Uterus (tissue), 4 donors: ENCODE data around the gene PIK3CD. TPM values are rescaled to one million over a fixed set of nuclear protein-coding genes. Genes with fewer than 3 reads are reported as not detected.
"Not testable (repeated sequence)": the region's sequence is repeated elsewhere in the genome, so short reads cannot be mapped to it uniquely, and the experiment has no call there.

Experiments
- DNase-seq, 2 donors: peaks; one replicate each; pipeline ENCODE4 v3.0.0-alpha.2; 2019 to 2020
- H3K27ac ChIP-seq, 2 donors: fragments of 200-600 bp; sonication (generic); 1 replicate in 1 of 2; 2 replicates in 1 of 2; pipeline ENCODE4 v1.5.1; 2016 to 2018
- H3K27me3 ChIP-seq, 2 donors: fragments of 200-600 bp; sonication (generic); one replicate each; pipeline ENCODE4 v1.5.1; 2018 to 2019; ENCODE audit warnings: control low read depth in 1 of 2
- H3K36me3 ChIP-seq, 2 donors: fragments of 200-600 bp; sonication (generic); one replicate each; pipeline ENCODE4 v1.5.1; 2019; ENCODE audit warnings: control low read depth in 1 of 2
- H3K4me1 ChIP-seq, 2 donors: fragments of 200-600 bp; sonication (generic); one replicate each; pipeline ENCODE4 v1.5.1; 2018 to 2019; ENCODE audit warnings: control low read depth in 1 of 2
- H3K4me3 ChIP-seq, 2 donors: fragments of 200-600 bp; sonication (generic); 1 replicate in 1 of 2; 2 replicates in 1 of 2; pipeline ENCODE4 v1.5.1; 2018 to 2019; ENCODE audit warnings: mild to moderate bottlenecking in 1 of 2
- H3K9me3 ChIP-seq, 2 donors: fragments of 200-600 bp; sonication (generic); one replicate each; pipeline ENCODE4 v1.5.1; 2019; ENCODE audit warnings: control low read depth in 1 of 2
- POLR2A ChIP-seq, 2 donors: fragments of 450-650 bp; IDR thresholded peaks; one replicate each; pipeline ENCODE4 v1.6.1; 2016; ENCODE audit warnings: antibody characterized with exemption in 2 of 2, mild to moderate bottlenecking in 1 of 2, moderate library complexity in 1 of 2
- intact Hi-C: fragments of 100-400 bp; cut with DNase I; formaldehyde crosslinking; loops from one replicate; pipeline ENCODE4 v1.15.1; 2023; ENCODE audit warnings: low total_unique reads
- total RNA-seq, 4 donors: library from RNA; depleted of rRNA in 3 of 4; stranded (reverse); fragments of >200 nt in 3 of 4; gene quantifications; one replicate each; pipeline versions ENCODE4 v1.1.0 to v1.2.4, GENCODE V29; 2014 to 2023
- TF ChIP-seq, protein P1 (sequence below), 4 experiments: fragments of 200-600 bp in 2 of 4; fragments of 450-650 bp in 2 of 4; sonication (generic) in 2 of 4; IDR thresholded peaks; one replicate each; pipeline ENCODE4 v1.5.1; 2016 to 2019; ENCODE audit warnings: antibody characterized with exemption in 4 of 4, mild to moderate bottlenecking in 2 of 4, moderate library complexity in 1 of 4
- donor health status: DM: yes; HTN: yes; CAD: no.

The PIK3CD gene
- total RNA-seq, 4 donors from 2014 or later: 4.6 to 9.7 (median 7.4) TPM

GRCh38 chr1:9758559-9759121, 107.1 kb downstream of the PIK3CD start:
- no peaks in the 10 kb centered on the region for H3K4me1 ChIP-seq
- DNase-seq: no peak
- intact Hi-C loops: no loop called here
- H3K27ac ChIP-seq: no peak overlapping the region
- TF ChIP-seq, protein P1, sequence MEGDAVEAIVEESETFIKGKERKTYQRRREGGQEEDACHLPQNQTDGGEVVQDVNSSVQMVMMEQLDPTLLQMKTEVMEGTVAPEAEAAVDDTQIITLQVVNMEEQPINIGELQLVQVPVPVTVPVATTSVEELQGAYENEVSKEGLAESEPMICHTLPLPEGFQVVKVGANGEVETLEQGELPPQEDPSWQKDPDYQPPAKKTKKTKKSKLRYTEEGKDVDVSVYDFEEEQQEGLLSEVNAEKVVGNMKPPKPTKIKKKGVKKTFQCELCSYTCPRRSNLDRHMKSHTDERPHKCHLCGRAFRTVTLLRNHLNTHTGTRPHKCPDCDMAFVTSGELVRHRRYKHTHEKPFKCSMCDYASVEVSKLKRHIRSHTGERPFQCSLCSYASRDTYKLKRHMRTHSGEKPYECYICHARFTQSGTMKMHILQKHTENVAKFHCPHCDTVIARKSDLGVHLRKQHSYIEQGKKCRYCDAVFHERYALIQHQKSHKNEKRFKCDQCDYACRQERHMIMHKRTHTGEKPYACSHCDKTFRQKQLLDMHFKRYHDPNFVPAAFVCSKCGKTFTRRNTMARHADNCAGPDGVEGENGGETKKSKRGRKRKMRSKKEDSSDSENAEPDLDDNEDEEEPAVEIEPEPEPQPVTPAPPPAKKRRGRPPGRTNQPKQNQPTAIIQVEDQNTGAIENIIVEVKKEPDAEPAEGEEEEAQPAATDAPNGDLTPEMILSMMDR (IDR thresholded peaks at IDR 0.05): no peak
- no peak for TF ChIP-seq POLR2A (IDR thresholded peaks at IDR 0.05)
- no peaks in the 10 kb centered on the region for H3K9me3 ChIP-seq
- H3K36me3 ChIP-seq: no peaks in the 10 kb centered on the region
- H3K4me3 ChIP-seq: no peak overlapping the region
- no peaks in the 10 kb centered on the region for H3K27me3 ChIP-seq

DNA sequence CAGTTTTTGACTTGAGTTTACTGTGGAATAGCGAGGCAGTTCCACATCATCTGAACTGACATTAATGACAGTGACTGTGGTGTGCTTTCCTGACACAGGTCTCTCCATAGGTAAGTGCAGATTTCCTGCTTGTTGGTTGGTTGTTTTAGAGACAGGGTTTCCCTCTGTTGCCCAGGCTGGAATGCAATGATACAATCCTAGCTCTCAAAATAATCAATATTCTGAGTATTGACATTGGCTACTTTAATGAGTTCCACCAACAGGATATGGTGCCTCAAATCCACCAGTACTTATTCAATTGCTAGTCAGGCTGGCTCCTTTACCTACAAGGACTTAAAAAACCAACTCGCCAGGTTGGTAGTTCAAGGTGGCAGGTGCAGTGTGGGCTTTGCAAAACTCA, 108.4 kb downstream of the PIK3CD start:
- intact Hi-C loops: no loop called here

DNA sequence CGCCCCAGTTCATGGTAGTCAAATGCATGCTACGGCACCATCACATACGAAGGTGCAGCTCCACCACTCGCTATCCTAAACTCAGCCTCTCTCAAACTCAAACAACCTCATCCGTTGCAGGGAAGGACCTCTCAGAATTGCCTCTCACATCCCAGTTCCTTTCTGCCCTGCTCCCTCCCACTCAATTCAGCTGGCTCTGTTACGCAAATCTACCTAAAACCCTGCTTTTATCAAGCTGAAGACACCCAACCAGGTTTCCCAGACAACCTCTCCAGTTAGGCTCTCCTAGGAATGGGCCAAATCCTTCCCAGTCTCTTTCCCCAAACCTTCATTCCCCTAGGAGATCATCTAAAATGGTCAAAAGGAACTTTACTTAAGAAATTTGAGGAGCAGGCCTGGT, 109.3 kb downstream of the PIK3CD start:
- Histone ChIP-seq H3K27ac (no peak overlapping the region), H3K36me3 (no peaks in the 10 kb centered on the region), H3K4me1 (no peaks in the 10 kb centered on the region), H3K9me3 (no peaks in the 10 kb centered on the region), H3K27me3 (no peaks in the 10 kb centered on the region), H3K4me3 (no peak overlapping the region)
- DNase-seq: no peak
- TF ChIP-seq POLR2A (IDR thresholded peaks at IDR 0.05): no peak
- TF ChIP-seq, protein P1 (IDR thresholded peaks at IDR 0.05): no peak
- intact Hi-C loops: no loop called here

More for the DNA sequence above, 108.4 kb downstream of the PIK3CD start:
- H3K27ac ChIP-seq: no peak overlapping the region
- no peaks in the 10 kb centered on the region for H3K4me1 ChIP-seq
- H3K4me3 ChIP-seq: no peak overlapping the region
- no peaks in the 10 kb centered on the region for H3K9me3 ChIP-seq
- no peaks in the 10 kb centered on the region for H3K27me3 ChIP-seq
- no peak for DNase-seq
- no peak for TF ChIP-seq POLR2A (IDR thresholded peaks at IDR 0.05)
- TF ChIP-seq, protein P1 (IDR thresholded peaks at IDR 0.05): no peak
- H3K36me3 ChIP-seq: no peaks in the 10 kb centered on the region

GRCh38 chr1:9761855-9762254, 110.3 kb downstream of the PIK3CD start:
- intact Hi-C loops: no loop called here
- H3K27me3 ChIP-seq: no peaks in the 10 kb centered on the region
- no peaks in the 10 kb centered on the region for H3K9me3 ChIP-seq
- H3K36me3 ChIP-seq: no peaks in the 10 kb centered on the region
- H3K27ac ChIP-seq: no peak overlapping the region
- TF ChIP-seq, protein P1 (IDR thresholded peaks at IDR 0.05): no peak
- no peak for TF ChIP-seq POLR2A (IDR thresholded peaks at IDR 0.05)
- no peak for DNase-seq
- H3K4me1 ChIP-seq: no peaks in the 10 kb centered on the region
- H3K4me3 ChIP-seq: no peak overlapping the region

- intact Hi-C loops, H3K36me3 ChIP-seq, H3K27ac ChIP-seq, DNase-seq, H3K4me1 ChIP-seq, H3K27me3 ChIP-seq, H3K9me3 ChIP-seq, H3K4me3 ChIP-seq: not testable (repeated sequence)
Measured at GRCh38 chr1:9762446-9762845, 110.9 kb downstream of the PIK3CD start.

GRCh38 chr1:9763914-9764313, 112.4 kb downstream of the PIK3CD start:
- Histone ChIP-seq H3K36me3 (no peaks in the 10 kb centered on the region), H3K4me1 (no peaks in the 10 kb centered on the region), H3K4me3 (no peak overlapping the region), H3K9me3 (no peaks in the 10 kb centered on the region), H3K27ac (no peak overlapping the region), H3K27me3 (no peaks in the 10 kb centered on the region)
- TF ChIP-seq, protein P1 (IDR thresholded peaks at IDR 0.05): no peak
- TF ChIP-seq POLR2A (IDR thresholded peaks at IDR 0.05): no peak
- intact Hi-C loops: no loop called here
- DNase-seq: no peak
